Testis (tissue), 3 donors: Measurements from ENCODE around the gene PCSK5. TPM values are rescaled to one million over a fixed set of nuclear protein-coding genes. Genes with fewer than 3 reads are reported as not detected.

Experiments used
- DNase-seq: peaks from one replicate; pipeline ENCODE4 v3.0.0-alpha.2; 2019
- H3K27ac ChIP-seq, 2 donors: fragments of 200-600 bp; sonication (generic); one replicate each; pipeline ENCODE4 v1.5.1; 2019
- H3K27me3 ChIP-seq: fragments of 200-600 bp; sonication (generic); one replicate; pipeline ENCODE4 v1.5.1; 2019
- H3K36me3 ChIP-seq: fragments of 200-600 bp; sonication (generic); one replicate; pipeline ENCODE4 v1.5.1; 2017; ENCODE audit warnings: low read depth; ENCODE audit errors: missing control alignments
- H3K4me1 ChIP-seq: fragments of 200-600 bp; sonication (generic); one replicate; pipeline ENCODE4 v1.5.1; 2019
- H3K4me3 ChIP-seq, 2 donors: fragments of 200-600 bp; sonication (generic); one replicate each; pipeline ENCODE4 v1.5.1; 2017 to 2019
- H3K9me3 ChIP-seq: fragments of 200-600 bp; sonication (generic); one replicate; pipeline ENCODE4 v1.5.1; 2017
- CTCF ChIP-seq, 3 experiments: fragments of 450-650 bp in 2 of 3; fragments of 200-600 bp in 1 of 3; sonication (generic) in 1 of 3; IDR thresholded peaks; one replicate each; pipeline ENCODE4 v1.5.1; 2016 to 2019; ENCODE audit warnings: antibody characterized with exemption in 3 of 3, mild to moderate bottlenecking in 2 of 3, moderate library complexity in 1 of 3
- POLR2A ChIP-seq: fragments of 450-650 bp; IDR thresholded peaks from one replicate; pipeline ENCODE4 v1.6.1; 2017; ENCODE audit warnings: antibody characterized with exemption, mild to moderate bottlenecking, moderate library complexity
- WGBS, 2 donors: methylation state at CpG; one replicate each; pipeline ENCODE4 v1.1.5; 2018; 5-methylcytosine and 5-hydroxymethylcytosine counted together
- intact Hi-C: fragments of 100-400 bp; cut with DNase I; formaldehyde crosslinking; loops from one replicate; pipeline ENCODE4 v1.15.1; 2023; ENCODE audit warnings: low total_unique reads
- polyA plus RNA-seq: library from polyadenylated mRNA; stranded (reverse); fragments of 350-450 nt; fragmentation: Illumina TruSeq; extraction: RNeasy Lipid Tissue Mini Kit (QIAGEN cat#74804); gene quantifications from one replicate; pipeline ENCODE4 v1.2.3, GENCODE V29; 2014; ENCODE audit warnings: low read depth, low replicate concordance; ENCODE audit not compliant: insufficient read depth
- total RNA-seq, 2 donors: library from RNA; depleted of rRNA; stranded (reverse); fragments of >200 nt; gene quantifications; one replicate each; pipeline ENCODE4 v1.2.3, GENCODE V29; 2016

PCSK5 gene
- total and polyA plus RNA-seq, 3 donors from 2014 or later, result 9.4 to 50.6 (median 27.5) TPM

GRCh38 chr9:76115982-76116646 is 225.6 kb downstream of the PCSK5 start:
- Histone ChIP-seq H3K27me3 (no peaks in the 10 kb centered on the region), H3K36me3 (no peaks in the 10 kb centered on the region), H3K4me3 (no peak overlapping the region), H3K9me3 (no peaks in the 10 kb centered on the region), H3K4me1 (peaks cover 11% of the 10 kb centered on the region), H3K27ac (no peak overlapping the region)
- DNase-seq, result no peak
- no peak for TF ChIP-seq POLR2A
- TF ChIP-seq CTCF (IDR thresholded peaks at IDR 0.05), result no peak
- intact Hi-C loops, result no loop called here
- WGBS, 2 donors, result 77 to 83% methylated on average over 2 of the region's 2 CpGs

DNA sequence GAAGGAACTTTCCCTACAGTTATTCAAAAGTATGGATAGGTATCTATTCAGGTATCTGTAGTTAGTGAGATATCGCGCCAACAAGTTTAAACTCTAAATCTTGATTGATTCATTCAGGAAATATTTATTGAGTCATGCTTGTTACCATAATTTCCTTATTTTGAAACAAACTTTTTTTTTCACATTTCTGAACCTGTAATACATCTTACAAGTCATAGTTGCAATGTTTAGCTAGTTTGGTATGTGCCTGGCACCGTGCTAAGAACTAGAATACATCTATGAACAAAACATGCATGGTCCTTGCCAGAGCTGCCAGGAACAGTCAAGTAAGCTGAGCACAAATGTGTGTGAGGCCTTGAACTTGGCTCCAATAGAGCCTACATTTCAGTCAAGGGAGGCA is 226.4 kb downstream of the PCSK5 start:
- Histone ChIP-seq H3K9me3 (no peaks in the 10 kb centered on the region), H3K27ac (no peak overlapping the region), H3K36me3 (no peaks in the 10 kb centered on the region), H3K27me3 (no peaks in the 10 kb centered on the region), H3K4me1 (peaks cover 11% of the 10 kb centered on the region), H3K4me3 (no peak overlapping the region)
- intact Hi-C loops, result no loop called here
- WGBS, 2 donors, result 87 to 90% methylated on average over 3 of the region's 3 CpGs
- no peak for TF ChIP-seq CTCF (IDR thresholded peaks at IDR 0.05)
- no peak for TF ChIP-seq POLR2A
- no peak for DNase-seq

- TF ChIP-seq CTCF (IDR thresholded peaks at IDR 0.05) (no peak), POLR2A (no peak)
- WGBS, 2 donors, result 91 to 94% methylated on average over 5 of the region's 5 CpGs
- H3K4me3 ChIP-seq, result no peak overlapping the region
- no peak overlapping the region for H3K27ac ChIP-seq
- intact Hi-C loops, result no loop called here
- no peaks in the 10 kb centered on the region for H3K9me3 ChIP-seq
- no peaks in the 10 kb centered on the region for H3K4me1 ChIP-seq
- no peaks in the 10 kb centered on the region for H3K36me3 ChIP-seq
- no peaks in the 10 kb centered on the region for H3K27me3 ChIP-seq
- DNase-seq, result no peak
These were observed 237.2 kb downstream of the PCSK5 start for GRCh38 chr9:76127637-76128036.

DNA sequence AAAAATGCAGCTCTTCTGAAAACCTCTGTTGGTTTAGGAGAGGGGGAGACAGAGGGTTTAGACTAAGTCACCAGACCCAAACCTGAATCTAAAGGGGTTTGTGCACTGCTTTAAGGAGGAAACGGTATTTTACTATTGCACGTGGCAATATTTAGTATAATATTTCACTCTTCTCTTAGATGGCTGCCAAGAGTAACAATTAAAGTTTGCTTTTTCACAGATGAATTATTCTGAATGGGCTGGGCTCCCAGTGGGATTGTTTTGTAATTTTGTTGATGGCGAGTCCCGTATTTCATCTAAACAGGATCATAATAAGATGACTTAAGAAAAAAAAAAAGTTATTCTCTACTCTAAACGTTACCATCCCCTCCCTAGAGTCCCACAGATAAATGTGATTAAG is 245.4 kb downstream of the PCSK5 start:
- TF ChIP-seq POLR2A, result no peak
- no peak for TF ChIP-seq CTCF (IDR thresholded peaks at IDR 0.05)
- intact Hi-C loops, result no loop called here
- Histone ChIP-seq H3K9me3 (no peaks in the 10 kb centered on the region), H3K36me3 (no peaks in the 10 kb centered on the region), H3K27me3 (no peaks in the 10 kb centered on the region), H3K27ac (no peak overlapping the region), H3K4me3 (no peak overlapping the region), H3K4me1 (peaks cover 8% of the 10 kb centered on the region)
- WGBS, 2 donors, result 50 to 51% methylated on average over 5 of the region's 5 CpGs
- no peak for DNase-seq

DNA sequence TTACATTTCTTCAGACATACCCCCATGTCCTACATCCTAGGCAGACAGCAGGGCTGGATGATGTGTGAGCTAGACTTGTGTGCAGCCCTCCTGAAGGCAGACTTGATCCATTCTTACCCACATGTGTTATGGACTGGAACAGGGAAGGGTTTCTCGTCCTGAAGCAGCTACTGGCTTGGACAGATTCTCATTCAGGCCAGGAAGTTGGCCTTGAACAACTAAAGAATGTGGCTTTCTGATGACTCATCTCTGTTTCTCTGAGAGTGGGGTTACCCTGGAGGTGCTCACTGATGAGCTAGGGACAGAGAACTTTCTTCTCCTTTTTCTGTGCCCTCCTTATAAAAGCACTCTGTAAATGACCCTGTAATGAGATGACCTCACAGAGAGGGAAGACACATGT is 246.5 kb downstream of the PCSK5 start:
- no peaks in the 10 kb centered on the region for H3K9me3 ChIP-seq
- H3K27me3 ChIP-seq, result no peaks in the 10 kb centered on the region
- H3K4me3 ChIP-seq, result no peak overlapping the region
- no peaks in the 10 kb centered on the region for H3K36me3 ChIP-seq
- peaks cover 8% of the 10 kb centered on the region for H3K4me1 ChIP-seq
- TF ChIP-seq POLR2A, result no peak
- no peak for TF ChIP-seq CTCF (IDR thresholded peaks at IDR 0.05)
- no peak overlapping the region for H3K27ac ChIP-seq
- no peak for DNase-seq
- intact Hi-C loops, result no loop called here
- 16 to 20% methylated on average over 1 of the region's 1 CpG for WGBS, 2 donors
